Smooth muscle cell (in vitro differentiated cells): ENCODE measurements around the gene AACS. TPM values are rescaled to one million over a fixed set of nuclear protein-coding genes. Genes with fewer than 3 reads are reported as not detected.
"Not testable (repeated sequence)": the region's sequence is repeated elsewhere in the genome, so short reads cannot be mapped to it uniquely, and the experiment has no call there.

Experiments
- DNase-seq: peaks from one replicate; lab custom pipeline; 2025; ENCODE audit not compliant: unreplicated experiment; lab: John Stamatoyannopoulos, UW
- H2AFZ ChIP-seq: fragments of 200-600 bp; sonication (generic); 2 replicates; pipeline ENCODE4 v1.6.0; 2016; ENCODE audit warnings: antibody characterized with exemption, low read depth, mild to moderate bottlenecking
- H3F3A ChIP-seq: fragments of 200-600 bp; sonication (generic); 2 replicates; pipeline ENCODE4 v1.6.0; 2017; ENCODE audit warnings: antibody characterized with exemption, low read depth
- H3K27ac ChIP-seq: fragments of 200-600 bp; sonication (generic); 2 replicates; pipeline ENCODE4 v1.5.1; 2016; ENCODE audit warnings: low read depth, mild to moderate bottlenecking
- H3K27me3 ChIP-seq: fragments of 200-600 bp; sonication (generic); 2 replicates; pipeline ENCODE4 v1.6.1; 2016; ENCODE audit warnings: low read depth, mild to moderate bottlenecking
- H3K36me3 ChIP-seq: fragments of 200-600 bp; sonication (generic); 2 replicates; pipeline ENCODE4 v1.5.1; 2016; ENCODE audit warnings: low read depth
- H3K4me1 ChIP-seq: fragments of 200-600 bp; sonication (generic); 2 replicates; pipeline ENCODE4 v1.5.1; 2016; ENCODE audit warnings: low read depth
- H3K4me2 ChIP-seq: fragments of 200-600 bp; sonication (generic); 2 replicates; pipeline ENCODE4 v1.6.0; 2016; ENCODE audit warnings: mild to moderate bottlenecking
- H3K4me3 ChIP-seq: fragments of 200-600 bp; sonication (generic); 2 replicates; pipeline ENCODE4 v1.5.1; 2016; ENCODE audit warnings: mild to moderate bottlenecking
- H3K79me2 ChIP-seq: fragments of 200-600 bp; sonication (generic); 2 replicates; pipeline ENCODE4 v1.6.0; 2016; ENCODE audit warnings: low read depth, mild to moderate bottlenecking
- H3K9ac ChIP-seq: fragments of 200-600 bp; sonication (generic); 2 replicates; pipeline ENCODE4 v1.6.0; 2016; ENCODE audit warnings: low read depth
- H3K9me3 ChIP-seq: fragments of 200-600 bp; sonication (generic); replicated peaks from 2 replicates; pipeline ENCODE4 v1.5.1; 2016; ENCODE audit warnings: low read depth
- H4K20me1 ChIP-seq: fragments of 200-600 bp; sonication (generic); 2 replicates; pipeline ENCODE4 v1.6.0; 2016; ENCODE audit warnings: low read depth
- CTCF ChIP-seq: fragments of 200-600 bp; sonication (generic); IDR thresholded peaks from 2 replicates; pipeline ENCODE4 v1.5.1; 2017; ENCODE audit warnings: borderline replicate concordance, mild to moderate bottlenecking, antibody characterized with exemption; ENCODE audit not compliant: insufficient read depth, poor library complexity, severe bottlenecking
- WGBS: methylation state at CpG from one replicate; pipeline ENCODE4 v1.1.7; 2016; ENCODE audit warnings: low lambda C conversion rate; 5-methylcytosine and 5-hydroxymethylcytosine counted together
- polyA plus RNA-seq: library from polyadenylated mRNA; unstranded; fragments of >200 nt; fragmentation: Nextera tagmentation; extraction: Ambion mirVana; gene quantifications from 2 replicates; pipeline ENCODE4 v1.2.1, GENCODE V29; 2016
- total RNA-seq: library from RNA; depleted of rRNA; stranded (reverse); fragments of >200 nt; gene quantifications from 2 replicates; pipeline ENCODE4 v1.2.3, GENCODE V29; 2014

Gene AACS
- total and polyA plus RNA-seq, 2 experiments from 2014 or later: 8.0 to 15.6 TPM

GRCh38 chr12:125029761-125030358 lies 35.4 kb upstream of the AACS start:
- no peaks in the 10 kb centered on the region for H3F3A ChIP-seq
- 67% methylated on average over 7 of the region's 7 CpGs for WGBS
- no peaks in the 10 kb centered on the region for H4K20me1 ChIP-seq
- H3K9me3 ChIP-seq: peaks cover 3% of the 10 kb centered on the region
- H3K4me1 ChIP-seq: no peaks in the 10 kb centered on the region
- no peak overlapping the region for H3K27ac ChIP-seq
- no peak overlapping the region for H3K9ac ChIP-seq
- H3K4me2 ChIP-seq: no peak overlapping the region
- H3K27me3 ChIP-seq: no peaks in the 10 kb centered on the region
- H3K79me2 ChIP-seq: no peaks in the 10 kb centered on the region
- H3K4me3 ChIP-seq: no peak overlapping the region
- H2AFZ ChIP-seq: no peak overlapping the region
- DNase-seq: no peak
- no peak for TF ChIP-seq CTCF
- H3K36me3 ChIP-seq: no peaks in the 10 kb centered on the region

GRCh38 chr12:125031471-125031870 lies 33.8 kb upstream of the AACS start:
- not testable (repeated sequence) for H3K4me1 ChIP-seq, H3K27me3 ChIP-seq, H3K4me2 ChIP-seq, H3K9me3 ChIP-seq, H3K36me3 ChIP-seq, H3K79me2 ChIP-seq, H2AFZ ChIP-seq, H3K9ac ChIP-seq, H3K4me3 ChIP-seq, DNase-seq, H3K27ac ChIP-seq, H4K20me1 ChIP-seq, H3F3A ChIP-seq
- 85% methylated on average over 9 of the region's 9 CpGs for WGBS

GRCh38 chr12:125032466-125033152 lies 32.6 kb upstream of the AACS start:
- no peak overlapping the region for H2AFZ ChIP-seq
- no peaks in the 10 kb centered on the region for H3K4me1 ChIP-seq
- 93% methylated on average over 19 of the region's 19 CpGs for WGBS
- H3K27me3 ChIP-seq: no peaks in the 10 kb centered on the region
- no peak overlapping the region for H3K27ac ChIP-seq
- no peak for DNase-seq
- peaks cover 5% of the 10 kb centered on the region for H3K9me3 ChIP-seq
- no peaks in the 10 kb centered on the region for H3K36me3 ChIP-seq
- TF ChIP-seq CTCF: no peak
- H3F3A ChIP-seq: no peaks in the 10 kb centered on the region
- no peak overlapping the region for H3K4me3 ChIP-seq
- H3K79me2 ChIP-seq: no peaks in the 10 kb centered on the region
- H4K20me1 ChIP-seq: no peaks in the 10 kb centered on the region
- no peak overlapping the region for H3K9ac ChIP-seq
- H3K4me2 ChIP-seq: no peak overlapping the region

- Histone ChIP-seq H4K20me1 (no peaks in the 10 kb centered on the region), H3K27ac (no peak overlapping the region), H3K4me3 (no peak overlapping the region), H3K4me1 (no peaks in the 10 kb centered on the region), H3K27me3 (no peaks in the 10 kb centered on the region), H3K4me2 (no peak overlapping the region), H3K9me3 (peaks cover 5% of the 10 kb centered on the region), H3F3A (no peaks in the 10 kb centered on the region), H3K9ac (no peak overlapping the region), H2AFZ (no peak overlapping the region), H3K36me3 (no peaks in the 10 kb centered on the region), H3K79me2 (no peaks in the 10 kb centered on the region)
- no peak for TF ChIP-seq CTCF
- 92% methylated on average over 9 of the region's 9 CpGs for WGBS
- no peak for DNase-seq
Observed at GRCh38 chr12:125033288-125033687, 31.9 kb upstream of the AACS start.
